SK-N-SH treated with all-trans-retinoic acid at 6 μM for 48 hours (cell line): ENCODE measurements around the gene SCNN1B.

Experiments
- ATAC-seq: fragments of 200-7000 bp; cut with Tn5 transposase; 3 replicates; pipeline ENCODE4 v1.9.1; 2020; ENCODE audit warnings: mild to moderate bottlenecking, moderate library complexity
- ARNTL ChIP-seq: fragments of 450-650 bp; formaldehyde crosslinking; IDR thresholded peaks from 2 replicates; pipeline ENCODE4 v1.5.0; 2020; ENCODE audit warnings: low read depth, mild to moderate bottlenecking, moderate library complexity, borderline replicate concordance
- BACH2 ChIP-seq: fragments of 250-450 bp; sonication (Bioruptor Pico); IDR thresholded peaks from 2 replicates; pipeline ENCODE4 v1.9.0; 2021; ENCODE audit warnings: mild to moderate bottlenecking, borderline replicate concordance
- CREB5 ChIP-seq: fragments of 250-450 bp; sonication (Bioruptor Pico); IDR thresholded peaks from 2 replicates; pipeline ENCODE4 v1.5.1; 2020; ENCODE audit warnings: low read depth, mild to moderate bottlenecking, moderate library complexity
- CSDC2 ChIP-seq: fragments of 250-450 bp; sonication (Bioruptor Pico); IDR thresholded peaks from 2 replicates; pipeline ENCODE4 v1.5.0; 2020; ENCODE audit warnings: mild to moderate bottlenecking, moderate library complexity
- CSRNP3 ChIP-seq: fragments of 250-450 bp; sonication (Bioruptor Pico); IDR thresholded peaks from 2 replicates; pipeline ENCODE4 v1.5.1; 2021; ENCODE audit warnings: mild to moderate bottlenecking, moderate library complexity
- ESRRG ChIP-seq: fragments of 250-450 bp; sonication (Bioruptor Pico); IDR thresholded peaks from 2 replicates; pipeline ENCODE4 v1.6.1; 2021; ENCODE audit warnings: mild to moderate bottlenecking
- GLIS3 ChIP-seq: fragments of 250-450 bp; sonication (Bioruptor Pico); IDR thresholded peaks from 2 replicates; pipeline ENCODE4 v1.5.0; 2020; ENCODE audit warnings: mild to moderate bottlenecking, moderate library complexity
- ISL1 ChIP-seq: fragments of 250-450 bp; sonication (Bioruptor Pico); IDR thresholded peaks from 2 replicates; pipeline ENCODE4 v2.1.2; 2022; ENCODE audit warnings: mild to moderate bottlenecking, moderate library complexity
- OSR1 ChIP-seq: fragments of 250-450 bp; sonication (Bioruptor Pico); IDR thresholded peaks from 2 replicates; pipeline ENCODE4 v1.8.0; 2022; ENCODE audit warnings: moderate library complexity, mild to moderate bottlenecking, inconsistent platforms
- PATZ1 ChIP-seq: fragments of 250-450 bp; sonication (Bioruptor Pico); IDR thresholded peaks from 2 replicates; pipeline ENCODE4 v1.8.0; 2020; ENCODE audit warnings: mild to moderate bottlenecking, moderate library complexity, borderline replicate concordance
- POU6F1 ChIP-seq: fragments of 250-450 bp; sonication (Bioruptor Pico); IDR thresholded peaks from 2 replicates; pipeline ENCODE4 v1.8.0; 2021; ENCODE audit warnings: low read depth, mild to moderate bottlenecking, moderate library complexity, borderline replicate concordance
- PPARA ChIP-seq: fragments of 250-450 bp; sonication (Bioruptor Pico); IDR thresholded peaks from 2 replicates; pipeline ENCODE4 v1.5.0; 2020; ENCODE audit warnings: mild to moderate bottlenecking, borderline replicate concordance
- RARB ChIP-seq: fragments of 250-450 bp; sonication (Bioruptor Pico); IDR thresholded peaks from 2 replicates; pipeline ENCODE4 v1.8.0; 2021; ENCODE audit warnings: mild to moderate bottlenecking, moderate library complexity
- SNAI2 ChIP-seq: fragments of 250-450 bp; sonication (Bioruptor Pico); IDR thresholded peaks from 2 replicates; pipeline ENCODE4 v1.5.0; 2020; ENCODE audit warnings: mild to moderate bottlenecking, moderate library complexity
- TCF4 ChIP-seq: fragments of 250-450 bp; sonication (Bioruptor Pico); IDR thresholded peaks from 2 replicates; pipeline ENCODE4 v1.8.0; 2021; ENCODE audit warnings: mild to moderate bottlenecking, moderate library complexity, borderline replicate concordance
- TOX ChIP-seq: fragments of 250-450 bp; sonication (Bioruptor Pico); IDR thresholded peaks from 2 replicates; pipeline ENCODE4 v1.8.0; 2021; ENCODE audit warnings: mild to moderate bottlenecking, moderate library complexity, borderline replicate concordance
- ZC3H10 ChIP-seq: fragments of 250-450 bp; sonication (Bioruptor Pico); IDR thresholded peaks from 2 replicates; pipeline ENCODE4 v1.5.1; 2021; ENCODE audit warnings: mild to moderate bottlenecking, moderate library complexity
- ZFP30 ChIP-seq: fragments of 450-650 bp; formaldehyde crosslinking; IDR thresholded peaks from 2 replicates; pipeline ENCODE4 v1.5.0; 2022; ENCODE audit warnings: mild to moderate bottlenecking, moderate library complexity
- ZNF565 ChIP-seq: fragments of 450-650 bp; formaldehyde crosslinking; conservative IDR thresholded peaks from 2 replicates; pipeline ENCODE4 v1.5.0; 2020; ENCODE audit warnings: low read depth, mild to moderate bottlenecking, moderate library complexity
- ZNF70 ChIP-seq: fragments of 450-650 bp; formaldehyde crosslinking; IDR thresholded peaks from 2 replicates; pipeline ENCODE4 v1.5.0; 2020; ENCODE audit warnings: mild to moderate bottlenecking, moderate library complexity
- ZNF8 ChIP-seq: fragments of 450-650 bp; formaldehyde crosslinking; IDR thresholded peaks from 2 replicates; pipeline ENCODE4 v1.5.0; 2020; ENCODE audit warnings: mild to moderate bottlenecking, moderate library complexity

SCNN1B gene

GRCh38 chr16:23286131-23286532 is 16.0 kb upstream of the SCNN1B start:
- no peak for ATAC-seq
- TF ChIP-seq ZNF70 (no peak), ZNF8 (CRISPR knock-in tag) (no peak), PPARA (CRISPR knock-in tag) (no peak), TCF4 (CRISPR knock-in tag) (no peak), GLIS3 (CRISPR knock-in tag) (no peak), RARB (CRISPR knock-in tag) (no peak), ZC3H10 (CRISPR knock-in tag) (no peak), ESRRG (no peak), CREB5 (CRISPR knock-in tag) (no peak), ZFP30 (no peak), POU6F1 (CRISPR knock-in tag) (no peak), OSR1 (CRISPR knock-in tag) (no peak), ISL1 (CRISPR knock-in tag) (no peak), PATZ1 (no peak), ARNTL (CRISPR knock-in tag) (no peak), BACH2 (CRISPR knock-in tag) (no peak), SNAI2 (CRISPR knock-in tag) (no peak), CSDC2 (CRISPR knock-in tag) (no peak), CSRNP3 (CRISPR knock-in tag) (no peak), TOX (CRISPR knock-in tag) (no peak)

GRCh38 chr16:23288209-23288608 is 13.9 kb upstream of the SCNN1B start:
- TF ChIP-seq ZFP30 = no peak
- no peak for TF ChIP-seq ZNF70
- TF ChIP-seq CREB5 (CRISPR knock-in tag) = no peak
- TF ChIP-seq CSDC2 (CRISPR knock-in tag) = no peak
- no peak for TF ChIP-seq ZNF565 (CRISPR knock-in tag)
- no peak for TF ChIP-seq PATZ1
- TF ChIP-seq ISL1 (CRISPR knock-in tag) = no peak
- TF ChIP-seq ARNTL (CRISPR knock-in tag) = no peak
- TF ChIP-seq CSRNP3 (CRISPR knock-in tag) = no peak
- TF ChIP-seq POU6F1 (CRISPR knock-in tag) = no peak

More at GRCh38 chr16:23288209-23288608, 13.9 kb upstream of the SCNN1B start:
- ATAC-seq = no peak
